ENCODE measurements around the gene AUTS2. TPM values are rescaled to one million over a fixed set of nuclear protein-coding genes. Genes with fewer than 3 reads are reported as not detected.

AUTS2 gene
- total and polyA plus RNA-seq, 2 of the 8 experiments (the other 6 are each of a cell fraction or from before 2014, with no cell fraction given) = 25.9 to 101 TPM

- Histone ChIP-seq H3K9me3 (ENCODE audit: insufficient read depth in 2 of 2, low read depth in 1 of 2, low read length in 1 of 2) (no peaks in the 10 kb centered on the region), H3K9ac (replicated peaks in 1 of 4; ENCODE audit: extremely low read depth in 1 of 4, low read depth in 3 of 4, low read length in 3 of 4) (no peak overlapping the region), H2BK15ac (ENCODE audit: low read length) (no peak overlapping the region), H3K27ac (ENCODE audit: low read depth, low read length) (no peak overlapping the region), H3K79me2 (ENCODE audit: control insufficient read depth in 1 of 2, insufficient read depth in 2 of 2, low read length in 2 of 2) (no peaks in the 10 kb centered on the region), H2BK20ac (ENCODE audit: low read length) (no peak overlapping the region), H4K91ac (replicated peaks; ENCODE audit: insufficient read length, low read length) (no peak overlapping the region), H3K79me1 (ENCODE audit: low read depth, low read length) (no peaks in the 10 kb centered on the region), H2BK12ac (ENCODE audit: low read depth, low read length) (no peak overlapping the region), H3K23me2 (ENCODE audit: low read depth, low read length) (no peaks in the 10 kb centered on the region; the same call in 1 of the 2 replicates), H3K4me3 (ENCODE audit: extremely low read depth in 1 of 4, insufficient read depth in 2 of 4, low read depth in 3 of 4, low read length in 4 of 4) (no peak overlapping the region), H2AFZ (ENCODE audit: low read length) (no peak overlapping the region), H3K56ac (replicated peaks; ENCODE audit: insufficient read length, low read depth, low read length) (no peak overlapping the region), H4K5ac (ENCODE audit: insufficient read length, low read depth, low read length) (no peak overlapping the region), H3K4me2 (ENCODE audit: insufficient read depth in 1 of 2, low read depth in 2 of 2, low read length in 2 of 2) (no peak overlapping the region), H3K27me3 (replicated peaks in 1 of 4; ENCODE audit: control insufficient read depth in 3 of 4, extremely low read depth in 1 of 4, insufficient read depth in 3 of 4, low read length in 3 of 4) (no peaks in the 10 kb centered on the region), H3K4ac (replicated peaks; ENCODE audit: insufficient read length, low read depth, low read length) (no peak overlapping the region), H3K23ac (ENCODE audit: insufficient read length) (no peak overlapping the region), H3K4me1 (replicated peaks in 1 of 4; ENCODE audit: control insufficient read depth in 3 of 4, insufficient read depth in 4 of 4, low read length in 3 of 4) (peaks cover 0 to 7% (median 1%) of the 10 kb centered on the region in 4 experiments; a peak in 3 of 7 replicates), H3K18ac (ENCODE audit: extremely low read depth, low read length) (no peak overlapping the region), H3K14ac (ENCODE audit: insufficient read length) (no peak overlapping the region), H3K36me3 (ENCODE audit: control insufficient read depth in 2 of 4, insufficient read depth in 4 of 4, low read length in 3 of 4) (no peaks in the 10 kb centered on the region), H4K8ac (ENCODE audit: extremely low read depth, insufficient read depth, low read length) (no peak overlapping the region), H2BK120ac (replicated peaks; ENCODE audit: low read depth, low read length) (no peak overlapping the region), H4K20me1 (replicated peaks in 1 of 2; ENCODE audit: control insufficient read depth in 1 of 2, insufficient read depth in 2 of 2, low read length in 2 of 2) (no peaks in the 10 kb centered on the region), H2AK5ac (ENCODE audit: low read depth, low read length) (no peak overlapping the region), H2BK5ac (ENCODE audit: low read depth, low read length) (no peak overlapping the region)
- WGBS, 2 experiments (ENCODE audit: extremely low coverage in 1 of 2, insufficient coverage in 1 of 2, insufficient read length in 1 of 2, insufficient replicate concordance in 2 of 2, low coverage in 1 of 2, low lambda C conversion rate in 2 of 2, missing lambda C conversion rate in 1 of 2) = 87% methylated on average over 3 of the region's 3 CpGs; no CpG with 5 or more reads in 1 of the 2 experiments
- CTCF ChIA-PET (ENCODE audit: partially characterized antibody) = interaction anchor here (0.7 kb wide), 1 partner anchor 14 kb away, joined by 3 read pairs; no protein-coding TSS in a partner anchor
- DNase-seq (ENCODE audit: low read depth in 1 of 2, low spot score in 2 of 2) (no peak), FAIRE-seq (no peak)
- POLR2A ChIA-PET (ENCODE audit: partially characterized antibody) = interaction anchor here (0.6 kb wide), 1 partner anchor 8 kb away, joined by 3 read pairs; no protein-coding TSS in a partner anchor
- TF ChIP-seq EP300 (IDR thresholded peaks at IDR 0.05; ENCODE audit: borderline replicate concordance in 1 of 2, low read depth in 2 of 2, low read length in 2 of 2) (no peak), CHD1 (IDR thresholded peaks at IDR 0.05; ENCODE audit: low read depth, low read length) (no peak), GABPA (IDR thresholded peaks at IDR 0.05; ENCODE audit: borderline replicate concordance, insufficient read depth, low read length) (no peak), SP1 (IDR thresholded peaks at IDR 0.05; ENCODE audit: low read depth, low read length) (no peak), CBX5 (IDR thresholded peaks at IDR 0.05; ENCODE audit: low read depth, low read length) (no peak), MAFK (IDR thresholded peaks at IDR 0.05; ENCODE audit: low read depth, low read length) (no peak), KDM1A (IDR thresholded peaks at IDR 0.05; ENCODE audit: borderline replicate concordance, low read length) (no peak), NANOG (IDR thresholded peaks at IDR 0.05; ENCODE audit: insufficient read depth, low read depth, low read length, poor library complexity, severe bottlenecking) (no peak), GTF2F1 (IDR thresholded peaks at IDR 0.05; ENCODE audit: borderline replicate concordance, low read depth, low read length) (no peak), KDM5A (IDR thresholded peaks at IDR 0.05; ENCODE audit: low read length) (no peak)
These were observed 156.2 kb downstream of the AUTS2 start for GRCh38 chr7:69754476-69754875.
